GM13976 (cell line): Measurements from ENCODE around the gene KAT6B.

Experiments
- DNase-seq: peaks from one replicate; pipeline ENCODE4 v3.0.0; 2012; ENCODE audit warnings: low spot score
- CTCF ChIP-seq: IDR thresholded peaks from 2 replicates; pipeline ENCODE4 v1.5.1; 2012; ENCODE audit warnings: borderline replicate concordance, mild to moderate bottlenecking; ENCODE audit not compliant: insufficient read depth; ENCODE audit errors: extremely low read depth, missing control alignments, control extremely low read depth
- in situ Hi-C: fragments of 300-500 bp; cut with MboI; formaldehyde crosslinking; loops from one replicate; pipeline ENCODE4 v1.12.0; 2022; ENCODE audit warnings: low sequenced_read_pairs, mixed read lengths, inconsistent platforms; ENCODE audit not compliant: unreplicated experiment

Gene KAT6B

GRCh38 chr10:74936577-74937265 is 110.3 kb downstream of the KAT6B start:
- TF ChIP-seq CTCF, result no peak
- no peak for DNase-seq
- in situ Hi-C loops, result no loop called here

GRCh38 chr10:74937266-74937856 is 111.0 kb downstream of the KAT6B start:
- TF ChIP-seq CTCF, result no peak
- in situ Hi-C loops, result no loop called here

GRCh38 chr10:74944205-74944604 is 117.8 kb downstream of the KAT6B start:
- DNase-seq, result no peak
- no peak for TF ChIP-seq CTCF
- in situ Hi-C loops, result no loop called here

More at GRCh38 chr10:74937266-74937856, 111.0 kb downstream of the KAT6B start:
- DNase-seq, result no peak

GRCh38 chr10:74947781-74948401 is 121.5 kb downstream of the KAT6B start:
- no peak for DNase-seq
- in situ Hi-C loops, result no loop called here
- TF ChIP-seq CTCF, result no peak

- DNase-seq, result no peak
- TF ChIP-seq CTCF, result no peak
- in situ Hi-C loops, result no loop called here
These were observed 122.8 kb downstream of the KAT6B start for GRCh38 chr10:74949034-74949832.
